Retinal pigment epithelial cell (primary cell): Measurements from ENCODE around the gene RFX8.

Experiments
- DNase-seq: peaks from one replicate; pipeline ENCODE4 v3.0.0-alpha.2; 2010; ENCODE audit warnings: low read depth
- H3K4me3 ChIP-seq: 2 replicates; pipeline ENCODE4 v1.5.1; 2011; ENCODE audit warnings: mild to moderate bottlenecking, low read length, control low read depth, moderate library complexity
- CTCF ChIP-seq: conservative IDR thresholded peaks from 2 replicates; pipeline ENCODE4 v1.5.1; 2011; ENCODE audit warnings: low read depth, low read length, control low read depth, inconsistent platforms

RFX8 gene

GRCh38 chr2:101502095-101502494 is 27.2 kb upstream of the RFX8 start:
- H3K4me3 ChIP-seq: no peak overlapping the region
- no peak for TF ChIP-seq CTCF
- DNase-seq: no peak

- no peak for TF ChIP-seq CTCF
- DNase-seq: no peak
- H3K4me3 ChIP-seq: no peak overlapping the region
Measured at GRCh38 chr2:101501443-101501842, 26.5 kb upstream of the RFX8 start.

GRCh38 chr2:101500860-101501259 is 25.9 kb upstream of the RFX8 start:
- TF ChIP-seq CTCF: no peak
- no peak overlapping the region for H3K4me3 ChIP-seq
- peak; percentile 66 for DNase-seq

GRCh38 chr2:101500180-101500579 is 25.3 kb upstream of the RFX8 start:
- DNase-seq: no peak
- TF ChIP-seq CTCF: no peak
- H3K4me3 ChIP-seq: no peak overlapping the region

GRCh38 chr2:101496279-101496678 is 21.4 kb upstream of the RFX8 start:
- no peak overlapping the region for H3K4me3 ChIP-seq
- TF ChIP-seq CTCF: no peak
- no peak for DNase-seq

GRCh38 chr2:101492936-101493473 is 18.1 kb upstream of the RFX8 start:
- no peak overlapping the region for H3K4me3 ChIP-seq
- DNase-seq: no peak
- no peak for TF ChIP-seq CTCF

GRCh38 chr2:101486994-101487393 is 12.1 kb upstream of the RFX8 start:
- TF ChIP-seq CTCF: no peak
- no peak overlapping the region for H3K4me3 ChIP-seq

More at GRCh38 chr2:101486994-101487393, 12.1 kb upstream of the RFX8 start:
- no peak for DNase-seq
